GM18868 (cell line): Measurements from ENCODE around the gene STIP1.

Experiments used
- ATAC-seq: cut with Tn5 transposase; IDR thresholded peaks from one replicate; pipeline ENCODE4 v1.9.1; 2021; ENCODE audit warnings: mild to moderate bottlenecking, moderate library complexity; ENCODE audit not compliant: unreplicated experiment

The STIP1 gene

DNA sequence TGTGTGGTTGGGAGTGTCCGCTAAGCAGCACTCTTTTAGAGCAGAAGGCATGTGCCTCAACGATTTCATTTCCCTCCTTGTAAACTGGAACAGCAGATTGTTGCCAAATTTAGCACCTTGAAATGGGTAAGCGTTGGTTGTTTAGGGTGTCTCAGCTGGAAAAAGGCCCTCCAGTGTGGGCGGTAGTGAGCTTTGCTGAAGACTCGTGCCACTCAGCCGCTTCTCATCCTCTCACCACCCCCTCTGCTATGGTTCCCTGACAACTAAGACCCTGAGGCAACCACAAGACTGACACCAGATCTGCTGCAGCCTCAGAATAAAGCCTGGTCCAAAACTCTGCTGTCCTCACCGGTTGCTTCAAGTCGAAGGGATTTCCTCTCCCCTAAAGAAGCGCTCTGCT is 10.7 kb downstream of the STIP1 start:
- no peak for ATAC-seq

GRCh38 chr11:64198511-64198910 is 12.5 kb downstream of the STIP1 start:
- no peak for ATAC-seq

DNA sequence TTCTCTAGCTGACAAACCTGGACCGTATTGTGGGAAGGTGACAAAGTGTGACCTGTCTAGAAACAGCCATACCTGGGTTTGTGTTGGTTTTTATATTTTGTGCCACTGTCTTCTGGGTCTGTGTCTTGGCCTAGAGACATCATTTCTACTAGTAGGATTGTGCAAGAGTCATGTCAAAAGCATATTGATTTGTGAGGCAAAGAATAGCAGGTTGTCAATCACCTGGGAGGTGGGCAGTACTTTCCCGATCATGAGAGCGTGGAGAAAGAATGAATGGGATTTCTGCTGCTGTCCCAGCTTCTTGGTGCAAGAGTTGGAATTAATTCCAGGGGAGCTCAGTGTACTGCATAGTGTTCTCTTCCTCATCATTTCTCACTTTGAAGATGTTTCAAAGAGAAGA is 15.6 kb downstream of the STIP1 start:
- no peak for ATAC-seq

GRCh38 chr11:64202992-64203391 is 17.0 kb downstream of the STIP1 start:
- no peak for ATAC-seq

GRCh38 chr11:64203421-64204079 is 17.6 kb downstream of the STIP1 start:
- ATAC-seq = no peak

- no peak for ATAC-seq
Measured at GRCh38 chr11:64204080-64204440, 18.1 kb downstream of the STIP1 start.

DNA sequence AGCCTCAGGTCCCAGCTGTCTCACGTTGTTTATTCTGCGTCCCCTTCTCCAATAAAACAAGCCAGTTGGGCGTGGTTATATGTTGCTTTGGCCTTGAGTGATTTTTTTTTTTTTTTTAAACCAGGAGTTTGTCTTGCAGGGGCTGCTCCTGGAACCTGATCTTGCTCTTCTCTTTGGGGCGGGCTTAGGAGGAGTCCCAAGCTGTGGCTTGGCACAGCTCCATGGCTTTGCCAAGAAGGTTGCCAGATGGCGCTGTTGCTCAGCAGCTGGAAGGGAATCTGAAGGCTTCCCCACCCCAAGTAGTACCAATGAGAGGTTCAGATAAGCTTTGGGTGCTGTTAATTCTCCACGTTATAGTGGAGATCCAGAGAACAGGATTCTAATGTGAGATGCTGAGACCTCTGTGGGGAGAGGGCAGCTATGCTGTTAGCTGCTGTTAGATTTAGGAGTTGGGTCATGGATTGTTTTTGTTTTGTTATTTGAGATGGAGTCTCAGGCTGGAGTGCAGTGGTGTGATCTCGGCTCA is 18.6 kb downstream of the STIP1 start:
- no peak for ATAC-seq

GRCh38 chr11:64206457-64207255 is 20.7 kb downstream of the STIP1 start, which contains the start of gene FERMT3:
TSS of gene FERMT3 (plus strand) at chr11:64206721. CDS start at chr11:64207365, 644 bp downstream.
- ATAC-seq = no peak

DNA sequence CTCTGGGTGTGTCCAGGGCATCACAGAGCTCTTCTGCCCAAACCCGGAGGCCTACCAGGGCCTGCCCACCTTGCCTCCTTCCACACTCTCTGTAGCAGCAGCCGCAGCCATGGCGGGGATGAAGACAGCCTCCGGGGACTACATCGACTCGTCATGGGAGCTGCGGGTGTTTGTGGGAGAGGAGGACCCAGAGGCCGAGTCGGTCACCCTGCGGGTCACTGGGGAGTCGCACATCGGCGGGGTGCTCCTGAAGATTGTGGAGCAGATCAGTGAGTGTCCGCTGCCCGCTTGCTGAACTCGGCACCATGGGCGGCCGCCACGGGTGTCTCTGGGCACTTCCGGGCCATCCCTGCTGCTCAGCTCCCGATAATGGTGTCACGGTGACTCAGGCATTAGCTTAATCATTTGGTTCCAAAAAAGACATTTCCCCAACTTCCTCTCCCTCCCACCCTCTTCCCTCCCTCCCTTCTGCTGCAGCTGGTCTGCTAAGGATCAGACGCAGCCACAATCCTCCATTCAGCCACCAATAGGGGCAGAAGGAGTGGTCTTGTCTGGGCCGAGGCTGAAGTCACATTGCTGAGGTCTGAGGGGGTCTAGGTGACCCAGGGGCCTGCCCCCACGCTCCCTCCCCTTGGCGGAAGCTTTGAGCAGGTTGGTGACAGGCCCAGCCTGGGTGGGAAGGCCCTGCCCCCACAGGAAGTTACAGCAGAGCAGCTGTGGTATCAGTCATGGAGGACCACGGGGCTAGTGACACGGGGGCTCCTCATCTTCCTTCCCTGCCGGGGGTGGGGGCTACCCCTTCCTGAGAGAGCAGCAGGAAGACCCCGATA is 21.5 kb downstream of the STIP1 start:
- ATAC-seq = peak; percentile 51

DNA sequence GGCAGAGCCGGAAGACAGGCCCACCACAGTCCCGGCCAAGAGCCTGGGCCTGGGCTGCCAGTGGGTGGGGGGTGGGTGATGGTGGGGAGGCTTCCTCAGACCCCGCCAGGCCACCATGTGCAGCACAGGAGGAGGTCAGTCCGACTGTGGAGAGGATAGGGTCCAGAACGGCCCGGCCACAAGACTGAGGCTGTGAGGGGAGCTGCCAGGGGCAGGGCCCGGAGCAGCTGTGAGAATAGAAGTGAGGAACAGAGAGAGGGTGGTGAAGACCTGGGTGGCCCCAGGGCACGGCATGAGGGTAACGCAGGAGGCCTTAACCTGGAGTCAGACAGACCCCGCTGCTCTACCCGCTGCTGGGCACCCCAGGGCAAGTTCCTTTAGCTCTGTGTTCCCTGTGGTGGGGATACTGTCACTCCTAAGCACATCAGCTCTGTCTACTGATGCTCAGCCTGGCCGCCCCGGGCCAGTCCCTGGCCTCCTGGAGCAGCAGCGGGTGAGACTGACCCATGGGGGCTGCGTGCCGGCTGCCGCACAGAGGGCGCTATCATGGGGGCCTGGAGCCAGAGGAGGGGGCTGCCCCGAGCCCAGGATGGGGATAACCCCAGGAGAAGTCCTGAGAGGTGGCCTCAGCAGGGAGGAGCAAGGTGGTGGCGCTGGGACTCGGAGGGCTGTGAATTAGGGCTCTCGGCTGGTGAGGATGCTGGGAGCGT is 22.3 kb downstream of the STIP1 start:
- ATAC-seq = no peak

DNA sequence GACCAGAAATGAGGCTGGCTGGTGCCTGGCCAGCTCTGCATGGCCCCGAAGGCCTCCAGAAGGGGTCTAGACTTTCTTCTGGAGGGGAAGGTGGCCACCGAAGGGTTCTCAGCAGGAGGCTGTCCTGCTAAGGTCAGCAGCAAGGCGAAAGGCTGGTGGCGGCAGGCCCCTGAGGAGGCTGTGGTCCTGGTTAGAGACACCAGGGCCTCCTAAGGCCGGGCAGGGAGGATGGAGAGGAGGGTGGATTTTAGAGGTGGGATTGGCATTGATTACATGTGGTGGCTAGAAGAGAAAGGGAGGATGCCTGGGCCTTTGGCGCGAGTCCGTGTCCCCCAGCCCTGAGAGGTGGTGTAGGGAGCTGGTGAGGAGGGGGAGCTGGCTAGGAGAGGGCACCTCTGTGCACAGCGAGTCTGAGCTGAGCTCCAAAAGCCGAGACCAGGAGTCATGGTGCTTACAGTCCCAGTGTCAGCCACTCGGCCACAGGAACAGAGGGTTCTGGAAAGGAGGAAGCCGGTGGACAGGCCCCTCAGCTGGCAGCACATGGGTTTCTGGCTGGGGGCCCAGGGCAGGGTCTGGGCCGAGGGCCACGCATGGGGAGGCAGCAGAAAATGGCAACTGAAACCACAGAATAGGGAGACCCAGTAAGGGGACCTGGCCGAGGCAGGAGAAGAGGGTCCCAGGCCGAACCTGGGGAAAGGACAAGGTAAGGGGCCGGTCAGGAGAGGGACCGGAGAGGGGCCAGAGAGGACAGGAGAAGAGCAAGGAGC is 23.0 kb downstream of the STIP1 start:
- no peak for ATAC-seq

- no peak for ATAC-seq
Measured at GRCh38 chr11:64209563-64209843, 23.5 kb downstream of the STIP1 start.

DNA sequence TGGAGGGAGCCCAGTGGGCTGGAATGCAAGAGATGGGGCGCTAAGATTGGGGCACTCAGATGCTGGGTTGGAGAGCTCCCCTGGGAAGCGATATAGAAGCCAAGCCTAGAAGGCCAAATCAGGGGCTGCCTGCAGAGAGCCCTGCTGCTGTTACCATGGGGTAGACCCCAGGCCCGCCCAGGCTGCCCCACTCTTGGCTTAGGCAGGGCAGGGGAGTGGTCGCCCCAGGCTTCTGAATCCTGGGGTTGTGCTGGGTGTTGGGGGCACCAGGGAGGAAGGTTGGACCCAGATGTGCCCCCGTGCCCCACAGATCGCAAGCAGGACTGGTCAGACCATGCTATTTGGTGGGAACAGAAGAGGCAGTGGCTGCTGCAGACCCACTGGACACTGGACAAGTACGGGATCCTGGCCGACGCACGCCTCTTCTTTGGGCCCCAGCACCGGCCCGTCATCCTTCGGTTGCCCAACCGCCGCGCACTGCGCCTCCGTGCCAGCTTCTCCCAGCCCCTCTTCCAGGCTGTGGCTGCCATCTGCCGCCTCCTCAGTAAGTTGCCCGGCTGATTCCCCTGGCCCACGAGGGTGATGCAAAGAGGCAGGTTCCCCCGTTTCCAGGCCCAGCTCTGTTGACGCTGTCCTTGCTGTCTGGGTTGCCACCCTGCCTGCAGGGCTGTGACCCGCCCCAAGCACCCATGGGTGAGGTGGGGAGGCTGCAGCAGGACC is 24.5 kb downstream of the STIP1 start:
- ATAC-seq = no peak

DNA sequence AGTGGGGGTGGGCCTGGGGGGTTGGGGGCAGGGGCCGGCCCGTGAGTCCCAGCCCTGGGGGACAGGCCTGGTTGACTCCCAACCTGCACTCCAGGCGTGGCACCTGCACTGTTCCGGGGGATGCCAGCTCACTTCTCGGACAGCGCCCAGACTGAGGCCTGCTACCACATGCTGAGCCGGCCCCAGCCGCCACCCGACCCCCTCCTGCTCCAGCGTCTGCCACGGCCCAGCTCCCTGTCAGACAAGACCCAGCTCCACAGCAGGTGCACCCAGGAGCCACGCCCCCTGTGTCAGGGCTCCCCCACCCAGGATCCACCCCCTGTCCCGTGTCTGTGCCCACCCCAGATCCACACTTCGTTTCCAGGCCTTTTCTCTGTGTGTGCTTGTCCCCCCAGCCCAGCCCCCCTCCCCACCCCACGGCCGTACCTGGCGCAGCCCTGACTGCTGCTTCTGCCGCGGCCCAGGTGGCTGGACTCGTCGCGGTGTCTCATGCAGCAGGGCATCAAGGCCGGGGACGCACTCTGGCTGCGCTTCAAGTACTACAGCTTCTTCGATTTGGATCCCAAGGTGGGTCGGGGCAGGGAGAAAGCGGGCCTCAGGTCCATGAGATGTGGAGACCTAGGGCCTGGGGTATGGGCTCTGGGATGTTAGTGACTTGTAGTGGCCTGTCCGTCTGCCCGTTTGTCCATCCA is 25.4 kb downstream of the STIP1 start:
- no peak for ATAC-seq

GRCh38 chr11:64216879-64217278 is 30.9 kb downstream of the STIP1 start:
- ATAC-seq = no peak

GRCh38 chr11:64218628-64219353 is 32.8 kb downstream of the STIP1 start:
- ATAC-seq = no peak

DNA sequence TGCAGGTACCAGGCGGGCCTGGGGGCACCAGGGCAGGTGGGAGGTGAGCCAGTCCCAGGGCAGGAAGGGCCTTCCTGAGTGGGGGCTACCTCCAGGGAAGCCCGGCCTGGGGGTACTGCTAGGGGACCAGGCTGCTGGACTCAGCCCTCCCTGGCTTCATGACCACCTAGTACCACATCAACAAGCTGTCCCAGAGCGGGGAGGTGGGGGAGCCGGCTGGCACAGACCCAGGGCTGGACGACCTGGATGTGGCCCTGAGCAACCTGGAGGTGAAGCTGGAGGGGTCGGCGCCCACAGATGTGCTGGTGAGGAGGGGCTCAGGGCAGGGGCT is 33.3 kb downstream of the STIP1 start:
- ATAC-seq = no peak

DNA sequence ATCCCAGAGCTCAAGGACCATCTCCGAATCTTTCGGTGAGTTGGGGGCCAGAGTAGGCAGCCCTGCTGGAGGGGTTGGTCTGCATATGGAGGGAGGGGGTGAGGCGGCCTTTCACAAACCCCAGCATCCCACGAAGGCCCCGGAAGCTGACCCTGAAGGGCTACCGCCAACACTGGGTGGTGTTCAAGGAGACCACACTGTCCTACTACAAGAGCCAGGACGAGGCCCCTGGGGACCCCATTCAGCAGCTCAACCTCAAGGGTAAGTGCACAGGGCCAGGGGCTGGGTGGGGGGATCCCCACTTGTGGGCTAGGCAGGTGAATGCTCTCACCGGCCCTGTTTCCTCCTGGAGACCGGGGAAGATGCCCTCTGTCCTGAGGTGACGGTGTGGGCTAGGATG is 33.8 kb downstream of the STIP1 start:
- ATAC-seq = no peak

DNA sequence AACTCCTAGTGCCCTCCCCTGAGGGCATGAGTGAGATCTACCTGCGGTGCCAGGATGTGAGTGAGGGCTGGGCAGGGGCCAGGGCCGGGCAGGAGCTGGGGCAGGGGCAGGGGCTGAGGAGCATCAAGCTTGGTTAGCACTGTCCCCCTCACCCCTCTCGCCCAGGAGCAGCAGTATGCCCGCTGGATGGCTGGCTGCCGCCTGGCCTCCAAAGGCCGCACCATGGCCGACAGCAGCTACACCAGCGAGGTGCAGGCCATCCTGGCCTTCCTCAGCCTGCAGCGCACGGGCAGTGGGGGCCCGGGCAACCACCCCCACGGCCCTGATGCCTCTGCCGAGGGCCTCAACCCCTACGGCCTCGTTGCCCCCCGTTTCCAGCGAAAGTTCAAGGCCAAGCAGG is 34.3 kb downstream of the STIP1 start:
- ATAC-seq = no peak
